GM18526 (cell line): ENCODE data around the gene DYNLRB2.

ENCODE experiments used
- POLR2A ChIP-seq: IDR thresholded peaks from 3 replicates; pipeline ENCODE4 v1.6.1; 2011; ENCODE audit not compliant: insufficient read length; ENCODE audit errors: extremely low read depth

Gene DYNLRB2

GRCh38 chr16:80540516-80541305, at the start of gene DYNLRB2:
Gene DYNLRB2 (plus strand): TSS chr16:80540993. CDS start chr16:80541077, 84 bp downstream.
- TF ChIP-seq POLR2A, result peak; percentile 62

GRCh38 chr16:80500116-80500859, 40.5 kb upstream of the DYNLRB2 start:
- TF ChIP-seq POLR2A, result no peak

GRCh38 chr16:80500961-80501525, 39.8 kb upstream of the DYNLRB2 start:
- no peak for TF ChIP-seq POLR2A

GRCh38 chr16:80503107-80503506, 37.7 kb upstream of the DYNLRB2 start:
- no peak for TF ChIP-seq POLR2A

GRCh38 chr16:80507538-80507937, 33.3 kb upstream of the DYNLRB2 start:
- no peak for TF ChIP-seq POLR2A

GRCh38 chr16:80509872-80510271, 30.9 kb upstream of the DYNLRB2 start:
- no peak for TF ChIP-seq POLR2A

GRCh38 chr16:80511824-80512592, 28.8 kb upstream of the DYNLRB2 start:
- no peak for TF ChIP-seq POLR2A

GRCh38 chr16:80512593-80512853, 28.3 kb upstream of the DYNLRB2 start:
- TF ChIP-seq POLR2A, result no peak

GRCh38 chr16:80515374-80515773, 25.4 kb upstream of the DYNLRB2 start:
- no peak for TF ChIP-seq POLR2A

- TF ChIP-seq POLR2A, result no peak
Observed at GRCh38 chr16:80517846-80518245, 22.9 kb upstream of the DYNLRB2 start.

GRCh38 chr16:80518436-80518835, 22.4 kb upstream of the DYNLRB2 start:
- TF ChIP-seq POLR2A, result no peak

- no peak for TF ChIP-seq POLR2A
Observed at GRCh38 chr16:80519189-80519588, 21.6 kb upstream of the DYNLRB2 start.

- TF ChIP-seq POLR2A, result no peak
Observed at GRCh38 chr16:80525420-80525819, 15.4 kb upstream of the DYNLRB2 start.

- TF ChIP-seq POLR2A, result no peak
Observed at GRCh38 chr16:80526418-80527061, 14.3 kb upstream of the DYNLRB2 start.

GRCh38 chr16:80527297-80527696, 13.5 kb upstream of the DYNLRB2 start:
- no peak for TF ChIP-seq POLR2A
